H1 (cell line): ENCODE results near the gene DNMT3B. TPM values are rescaled to one million over a fixed set of nuclear protein-coding genes. Genes with fewer than 3 reads are reported as not detected.

Experiments used
- CTCF ChIA-PET: fragments of 300-600 bp; sonication (Branson Sonifier 250); formaldehyde crosslinking; loops from one replicate; lab custom pipeline; 2021; ENCODE audit not compliant: partially characterized antibody; lab: Charles Lee
- POLR2A ChIA-PET: fragments of 300-600 bp; sonication (Branson Sonifier 250); formaldehyde crosslinking; loops from one replicate; lab custom pipeline; 2021; ENCODE audit warnings: inconsistent platforms; ENCODE audit not compliant: partially characterized antibody; lab: Charles Lee
- DNase-seq, 2 experiments: peaks; one replicate each; pipeline versions ENCODE4 v3.0.0 to v3.0.0-alpha.2; 2010 to 2022; ENCODE audit warnings: low spot score in 2 of 2, low read depth in 1 of 2, mixed read lengths in 1 of 2
- FAIRE-seq: peaks from 2 replicates; lab custom pipeline; 2011; peaks lifted over from hg19 to GRCh38; lab: Jason Lieb, UNC
- H2AFZ ChIP-seq: 2 replicates; pipeline ENCODE4 v1.8.1; 2012; ENCODE audit warnings: low read length, inconsistent platforms
- H2AK5ac ChIP-seq: 2 replicates; pipeline ENCODE4 v1.6.1; 2013; ENCODE audit warnings: low read depth, low read length
- H2BK120ac ChIP-seq: replicated peaks from 2 replicates; pipeline ENCODE3; 2013; ENCODE audit warnings: low read depth, low read length, inconsistent platforms
- H2BK12ac ChIP-seq: 2 replicates; pipeline ENCODE4 v1.6.1; 2013; ENCODE audit warnings: low read depth, low read length
- H2BK15ac ChIP-seq: 2 replicates; pipeline ENCODE4 v1.6.1; 2013; ENCODE audit warnings: low read length
- H2BK20ac ChIP-seq: 2 replicates; pipeline ENCODE4 v1.6.1; 2013; ENCODE audit warnings: low read length
- H2BK5ac ChIP-seq: 2 replicates; pipeline ENCODE4 v1.6.1; 2013; ENCODE audit warnings: low read depth, low read length
- H3K14ac ChIP-seq: 2 replicates; pipeline ENCODE4 v1.6.1; 2013; ENCODE audit warnings: inconsistent platforms; ENCODE audit not compliant: insufficient read length
- H3K18ac ChIP-seq: 2 replicates; pipeline ENCODE4 v1.6.1; 2013; ENCODE audit warnings: low read length; ENCODE audit errors: extremely low read depth
- H3K23ac ChIP-seq: 2 replicates; pipeline ENCODE4 v1.6.1; 2013; ENCODE audit warnings: inconsistent platforms; ENCODE audit not compliant: insufficient read length
- H3K23me2 ChIP-seq: 2 replicates; pipeline ENCODE4 v1.6.1; 2013; ENCODE audit warnings: low read depth, low read length
- H3K27ac ChIP-seq: 2 replicates; pipeline ENCODE4 v1.6.1; 2011; ENCODE audit warnings: low read depth, low read length, inconsistent platforms
- H3K27me3 ChIP-seq, 4 experiments: replicated peaks in 1 of 4; 1 replicate in 1 of 4; 2 replicates in 3 of 4; pipeline versions ENCODE4 v1.6.1 to v1.8.1; 2011 to 2013; ENCODE audit warnings: low read length in 3 of 4, mild to moderate bottlenecking in 3 of 4, inconsistent platforms in 2 of 4, mixed read lengths in 2 of 4, moderate library complexity in 1 of 4; ENCODE audit not compliant: control insufficient read depth in 3 of 4, insufficient read depth in 3 of 4; ENCODE audit errors: extremely low read depth in 1 of 4
- H3K36me3 ChIP-seq, 4 experiments: 2 replicates each; pipeline versions ENCODE4 v1.6.1 to v1.8.1; 2011 to 2013; ENCODE audit warnings: mild to moderate bottlenecking in 4 of 4, low read length in 3 of 4, moderate library complexity in 2 of 4, control low read depth in 1 of 4, inconsistent platforms in 1 of 4; ENCODE audit not compliant: insufficient read depth in 4 of 4, control insufficient read depth in 2 of 4
- H3K4ac ChIP-seq: replicated peaks from 2 replicates; pipeline ENCODE3; 2013; ENCODE audit warnings: low read length, low read depth, mixed read lengths, inconsistent platforms; ENCODE audit not compliant: insufficient read length
- H3K4me1 ChIP-seq, 4 experiments: replicated peaks in 1 of 4; 1 replicate in 1 of 4; 2 replicates in 3 of 4; pipeline versions ENCODE4 v1.6.1 to v1.8.1; 2011 to 2013; ENCODE audit warnings: low read length in 3 of 4, inconsistent platforms in 2 of 4, mixed read lengths in 1 of 4; ENCODE audit not compliant: insufficient read depth in 4 of 4, control insufficient read depth in 3 of 4
- H3K4me2 ChIP-seq, 2 experiments: 2 replicates each; pipeline versions ENCODE4 v1.6.1 to v1.8.1; 2011 to 2013; ENCODE audit warnings: low read depth in 2 of 2, low read length in 2 of 2, control low read depth in 1 of 2, inconsistent platforms in 1 of 2, mild to moderate bottlenecking in 1 of 2; ENCODE audit not compliant: insufficient read depth in 1 of 2
- H3K4me3 ChIP-seq, 4 experiments: fragments of 200-600, 300-600 bp in 1 of 4; sonication (generic), shearing (Covaris generic), sonication (Bioruptor Twin) in 1 of 4; 2 replicates each; pipeline versions ENCODE4 v1.5.1 to v1.8.1; 2011 to 2016; ENCODE audit warnings: low read length in 4 of 4, low read depth in 3 of 4, control low read depth in 2 of 4, inconsistent platforms in 2 of 4, mild to moderate bottlenecking in 2 of 4, mixed read lengths in 1 of 4, moderate library complexity in 1 of 4; ENCODE audit not compliant: insufficient read depth in 2 of 4; ENCODE audit errors: extremely low read depth in 1 of 4
- H3K56ac ChIP-seq: replicated peaks from 2 replicates; pipeline ENCODE3; 2013; ENCODE audit warnings: low read depth, mild to moderate bottlenecking, mixed read lengths, low read length, inconsistent platforms; ENCODE audit not compliant: insufficient read length
- H3K79me1 ChIP-seq: 2 replicates; pipeline ENCODE4 v1.6.1; 2013; ENCODE audit warnings: low read depth, low read length, control low read depth
- H3K79me2 ChIP-seq, 2 experiments: 2 replicates each; pipeline versions ENCODE4 v1.6.1 to v1.8.1; 2012 to 2013; ENCODE audit warnings: low read length in 2 of 2, mild to moderate bottlenecking in 2 of 2, inconsistent platforms in 1 of 2; ENCODE audit not compliant: insufficient read depth in 2 of 2, control insufficient read depth in 1 of 2
- H3K9ac ChIP-seq, 4 experiments: replicated peaks in 1 of 4; 1 replicate in 1 of 4; 2 replicates in 3 of 4; pipeline versions ENCODE4 v1.6.1 to v1.8.1; 2011 to 2013; ENCODE audit warnings: low read depth in 3 of 4, low read length in 3 of 4, control low read depth in 2 of 4, mild to moderate bottlenecking in 2 of 4, moderate library complexity in 2 of 4, inconsistent platforms in 1 of 4; ENCODE audit errors: extremely low read depth in 1 of 4
- H3K9me3 ChIP-seq, 2 experiments: 2 replicates each; pipeline versions ENCODE4 v1.6.1 to v1.8.1; 2012 to 2013; ENCODE audit warnings: mild to moderate bottlenecking in 2 of 2, moderate library complexity in 2 of 2, control low read depth in 1 of 2, inconsistent platforms in 1 of 2, low read depth in 1 of 2, low read length in 1 of 2, mixed read lengths in 1 of 2; ENCODE audit not compliant: insufficient read depth in 2 of 2
- H4K20me1 ChIP-seq, 2 experiments: replicated peaks in 1 of 2; 2 replicates each; pipeline versions ENCODE3 to v1.8.1; 2011 to 2013; ENCODE audit warnings: inconsistent platforms in 2 of 2, low read length in 2 of 2, mild to moderate bottlenecking in 1 of 2; ENCODE audit not compliant: insufficient read depth in 2 of 2, control insufficient read depth in 1 of 2
- H4K5ac ChIP-seq: 2 replicates; pipeline ENCODE4 v1.6.1; 2013; ENCODE audit warnings: low read length, low read depth, mixed read lengths, inconsistent platforms; ENCODE audit not compliant: insufficient read length
- H4K8ac ChIP-seq: 2 replicates; pipeline ENCODE4 v1.8.0; 2013; ENCODE audit warnings: mild to moderate bottlenecking, moderate library complexity, low read length, inconsistent platforms; ENCODE audit not compliant: insufficient read depth; ENCODE audit errors: extremely low read depth
- H4K91ac ChIP-seq: replicated peaks from 2 replicates; pipeline ENCODE3; 2013; ENCODE audit warnings: low read length, mixed read lengths, inconsistent platforms; ENCODE audit not compliant: insufficient read length
- ASH2L ChIP-seq: fragments of 200-600, 300-600 bp; sonication (generic); IDR thresholded peaks from one replicate; pipeline ENCODE4 v1.7.1; 2017; ENCODE audit warnings: low read length
- JUND ChIP-seq: IDR thresholded peaks from 2 replicates; pipeline ENCODE4 v1.6.1; 2011; ENCODE audit warnings: mild to moderate bottlenecking, improper control_type of control experiment, low read length
- KDM1A ChIP-seq: fragments of 200-600, 300-600 bp; sonication (generic); IDR thresholded peaks from 2 replicates; pipeline ENCODE4 v1.7.1; 2016; ENCODE audit warnings: mild to moderate bottlenecking, low read length, borderline replicate concordance
- KDM4A ChIP-seq: IDR thresholded peaks from one replicate; pipeline ENCODE4 v1.7.1; 2012; ENCODE audit warnings: low read depth, mild to moderate bottlenecking, moderate library complexity, low read length, inconsistent platforms; ENCODE audit not compliant: severe bottlenecking
- SIRT6 ChIP-seq: IDR thresholded peaks from one replicate; pipeline ENCODE4 v1.7.1; 2012; ENCODE audit warnings: low read length, inconsistent platforms
- SP1 ChIP-seq: IDR thresholded peaks from 2 replicates; pipeline ENCODE4 v1.6.1; 2011; ENCODE audit warnings: low read depth, low read length
- SRF ChIP-seq: IDR thresholded peaks from 2 replicates; pipeline ENCODE4 v1.6.1; 2011; ENCODE audit warnings: mild to moderate bottlenecking, low read depth, low read length, moderate library complexity
- YY1 ChIP-seq: IDR thresholded peaks from 2 replicates; pipeline ENCODE4 v1.6.1; 2011; ENCODE audit warnings: low read depth, mild to moderate bottlenecking, low read length
- WGBS, 2 experiments: shearing (Covaris generic) in 1 of 2; methylation state at CpG; one replicate each; pipeline versions ENCODE4 v1.1.6 to v1.1.7; 2013 to 2015; ENCODE audit warnings: low lambda C conversion rate in 2 of 2, mixed read lengths in 2 of 2, inconsistent platforms in 1 of 2, low coverage in 1 of 2, missing lambda C conversion rate in 1 of 2; ENCODE audit not compliant: insufficient replicate concordance in 2 of 2, insufficient coverage in 1 of 2, insufficient read length in 1 of 2; ENCODE audit errors: extremely low coverage in 1 of 2, missing lambda C conversion rate in 1 of 2; 5-methylcytosine and 5-hydroxymethylcytosine counted together
- polyA plus RNA-seq, 7 experiments: library from polyadenylated mRNA; depleted of rRNA in 3 of 7; stranded (reverse) in 5 of 7; unstranded in 2 of 7; fragments of >200 nt in 5 of 7; fragments of 200-250 nt in 2 of 7; gene quantifications; 1 replicate in 5 of 7; 2 replicates in 1 of 7; 4 replicates in 1 of 7; pipeline versions ENCODE4 v1.2.1 to v1.2.3, GENCODE V29; 2011 to 2013; ENCODE audit warnings: missing spikeins in 2 of 7, mixed read lengths in 2 of 7
- total RNA-seq: library from RNA; stranded (reverse); fragmentation: NEBNext Ultra II Directional; extraction: Animal tissue kit (Norgen Biotek cat#: 25700); gene quantifications from 2 replicates; pipeline ENCODE4 v1.2.1, GENCODE V29; 2021

Gene DNMT3B
- total and polyA plus RNA-seq, 2 of the 8 experiments (the other 6 are each of a cell fraction or from before 2014, with no cell fraction given), result 433 to 1,016 TPM

DNA sequence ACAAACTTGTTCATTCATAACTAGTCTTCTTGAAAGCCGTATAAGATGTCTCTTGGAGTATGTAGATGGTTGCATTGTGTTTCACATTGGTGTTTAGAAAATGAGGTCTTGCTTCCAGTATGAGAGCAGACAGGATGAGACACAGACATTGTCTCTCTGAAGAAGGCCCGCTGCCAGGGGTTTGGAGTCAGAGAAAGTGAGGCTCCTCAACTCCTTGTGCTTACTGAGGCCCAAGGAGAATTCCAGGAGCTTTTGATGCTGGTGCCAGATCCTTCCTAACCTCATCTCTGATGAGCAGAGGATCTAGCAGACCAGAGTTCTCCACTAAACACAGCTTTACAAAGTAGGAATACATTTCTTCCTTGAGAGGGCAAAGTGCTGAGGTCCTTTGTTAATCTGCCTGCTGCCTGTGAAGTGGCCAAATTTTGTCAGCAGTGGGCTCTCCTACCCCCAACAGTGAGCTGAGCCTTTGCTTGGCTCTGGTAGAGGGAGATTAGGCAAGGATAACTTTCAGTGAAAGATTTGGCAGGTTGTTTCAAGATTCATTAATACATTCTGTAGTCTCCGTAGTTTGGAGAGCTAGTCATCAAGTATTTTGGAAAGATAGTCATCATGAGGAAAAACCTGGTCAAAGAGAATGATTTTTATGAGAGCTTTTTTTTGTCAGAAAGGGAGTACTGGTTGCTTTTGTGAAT lies 67.3 kb downstream of the DNMT3B start:
- DNase-seq (no peak), FAIRE-seq (no peak)
- H3K23ac ChIP-seq, result no peak overlapping the region
- H2AFZ ChIP-seq, result no peak overlapping the region
- peaks cover 2 to 14% of the 10 kb centered on the region in 2 experiments for H4K20me1 ChIP-seq
- no peak overlapping the region for H2BK15ac ChIP-seq
- no peak overlapping the region for H2BK5ac ChIP-seq
- no peak overlapping the region for H3K27ac ChIP-seq
- no peak overlapping the region for H4K91ac ChIP-seq
- peaks cover 0 to 2% of the 10 kb centered on the region in 2 experiments; a peak in 1 of 4 replicates for H3K9me3 ChIP-seq
- H4K8ac ChIP-seq, result no peak overlapping the region
- H3K79me2 ChIP-seq, result peaks cover 7 to 74% of the 10 kb centered on the region in 2 experiments
- H3K4ac ChIP-seq, result no peak overlapping the region
- H3K4me1 ChIP-seq, result no peaks in the 10 kb centered on the region
- no peaks in the 10 kb centered on the region for H3K27me3 ChIP-seq
- H3K36me3 ChIP-seq, result peaks cover 5 to 54% (median 29%) of the 10 kb centered on the region in 4 experiments; a peak in 7 of 8 replicates
- no peak overlapping the region for H3K14ac ChIP-seq
- H3K56ac ChIP-seq, result no peak overlapping the region
- no peak overlapping the region for H2BK20ac ChIP-seq
- CTCF ChIA-PET, result interaction anchor here (0.7 to 2.0 kb wide), 9 partner anchors 8 to 155 kb away, joined by 3 to 5 read pairs (median 4); partner anchors contain the start of gene C20orf203
- H3K23me2 ChIP-seq, result no peaks in the 10 kb centered on the region
- H3K4me2 ChIP-seq, result no peak overlapping the region
- POLR2A ChIA-PET, result interaction anchor here (1.1 to 2.4 kb wide), 5 partner anchors 8 to 156 kb away, joined by 3 to 15 read pairs (median 7); partner anchors contain the start of genes C20orf203 and MAPRE1
- H2AK5ac ChIP-seq, result no peak overlapping the region
- TF ChIP-seq JUND (no peak), KDM4A (no peak), KDM1A (no peak), SIRT6 (no peak), YY1 (no peak), ASH2L (no peak), SRF (no peak), SP1 (no peak)
- H3K18ac ChIP-seq, result no peak overlapping the region
- H2BK12ac ChIP-seq, result no peak overlapping the region
- H2BK120ac ChIP-seq, result no peak overlapping the region
- H3K9ac ChIP-seq, result no peak overlapping the region
- H3K79me1 ChIP-seq, result peaks cover 9% of the 10 kb centered on the region; the same call in 1 of the 2 replicates
- 92% methylated on average over 3 of the region's 3 CpGs; no CpG with 5 or more reads in 1 of the 2 experiments for WGBS, 2 experiments
- H3K4me3 ChIP-seq, result no peak overlapping the region
- H4K5ac ChIP-seq, result no peak overlapping the region
